ENCODE measurements around the gene PFKFB2.

DNA sequence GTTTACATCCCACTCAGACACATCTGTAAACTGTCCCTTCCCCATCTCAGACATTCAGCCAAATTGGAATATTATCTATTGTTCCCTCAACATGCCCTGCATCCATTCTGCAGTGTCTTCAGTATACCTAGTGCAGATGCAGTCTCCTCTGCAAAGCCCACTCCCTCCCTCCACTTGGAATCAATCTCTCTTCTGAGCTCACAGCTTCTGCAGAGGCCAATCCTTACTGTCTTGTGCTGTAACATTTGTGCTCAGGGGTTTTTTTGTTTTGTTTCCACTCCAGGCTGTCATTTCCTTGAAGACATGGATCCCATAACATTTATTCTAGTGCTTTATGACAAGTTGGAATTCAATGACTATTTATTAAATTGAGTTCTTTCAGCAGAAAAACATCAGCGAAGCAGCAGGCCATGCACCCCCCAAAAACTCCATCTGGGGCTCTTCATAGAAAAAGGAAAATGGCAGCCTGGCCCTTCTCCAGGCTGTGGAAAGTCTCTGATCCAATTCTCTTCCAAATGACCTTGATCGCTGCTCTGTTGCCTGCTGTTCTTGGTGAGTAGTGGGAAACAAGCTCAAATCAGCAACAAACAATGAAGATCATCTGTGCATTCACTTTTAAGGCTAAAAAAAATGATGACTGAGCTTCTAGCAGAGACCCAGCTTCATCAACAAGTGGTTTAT lies 59.7 kb downstream of the PFKFB2 start:
- no peak for TF ChIP-seq ZSCAN20 (CRISPR knock-in tag; IDR thresholded peaks at IDR 0.05)
- no peak for TF ChIP-seq NPAS2 (CRISPR knock-in tag; IDR thresholded peaks at IDR 0.05; ENCODE audit: borderline replicate concordance)

Data from A549 (cell line).